Measurements from ENCODE around the gene IGFBP6.
A peak's percentile ranks its signal among the peaks of the same experiment; 100 is the strongest.

Gene IGFBP6

GRCh38 chr12:53061404-53062010 lies 36.0 kb upstream of the IGFBP6 start:
- intact Hi-C loops (cut with DNase I; ENCODE audit: low total_unique reads), result no loop called here
- H3K27ac ChIP-seq, result peak overlapping the region; percentile 93 to 99
- H3K27me3 ChIP-seq, result no peaks in the 10 kb centered on the region
- H3K4me1 ChIP-seq, result peaks cover 0 to 76% (median 73%) of the 10 kb centered on the region in 4 donors
- H3K36me3 ChIP-seq, result peaks cover 68 to 92% (median 74%) of the 10 kb centered on the region in 3 donors
- DNase-seq, result peak; percentile 30 to 72
- TF ChIP-seq CTCF (IDR thresholded peaks at IDR 0.05), result no peak
- H3K9me3 ChIP-seq, result no peaks in the 10 kb centered on the region
- H3K4me3 ChIP-seq, result no peak overlapping the region

GRCh38 chr12:53062011-53062961 lies 35.2 kb upstream of the IGFBP6 start:
- DNase-seq, result peak; percentile 25 to 72
- no peak for TF ChIP-seq CTCF (IDR thresholded peaks at IDR 0.05)
- Histone ChIP-seq H3K36me3 (peaks cover 61 to 91% (median 67%) of the 10 kb centered on the region in 3 donors), H3K4me1 (peaks cover 0 to 81% (median 74%) of the 10 kb centered on the region in 4 donors), H3K4me3 (no peak overlapping the region), H3K27me3 (no peaks in the 10 kb centered on the region), H3K9me3 (no peaks in the 10 kb centered on the region), H3K27ac (peak overlapping the region; percentile 93 to 99)
- intact Hi-C loops (cut with DNase I; ENCODE audit: low total_unique reads), result no loop called here

- no peak for TF ChIP-seq CTCF (IDR thresholded peaks at IDR 0.05)
- DNase-seq, result peak in 1 of 2 donors; percentile 72
- H3K27ac ChIP-seq, result peak overlapping the region; percentile 93 to 99
- no peak overlapping the region for H3K4me3 ChIP-seq
- H3K27me3 ChIP-seq, result no peaks in the 10 kb centered on the region
- no peaks in the 10 kb centered on the region for H3K9me3 ChIP-seq
- peaks cover 0 to 86% (median 73%) of the 10 kb centered on the region in 4 donors for H3K4me1 ChIP-seq
- H3K36me3 ChIP-seq, result peaks cover 52 to 91% (median 66%) of the 10 kb centered on the region in 3 donors
- intact Hi-C loops (cut with DNase I; ENCODE audit: low total_unique reads), result no loop called here
These were observed 34.3 kb upstream of the IGFBP6 start for GRCh38 chr12:53062977-53063707.

GRCh38 chr12:53063708-53064612 lies 33.5 kb upstream of the IGFBP6 start:
- peaks cover 44 to 91% (median 58%) of the 10 kb centered on the region in 3 donors for H3K36me3 ChIP-seq
- no peak overlapping the region for H3K4me3 ChIP-seq
- peak; percentile 89 to 95 for DNase-seq
- H3K4me1 ChIP-seq, result peaks cover 0 to 94% (median 81%) of the 10 kb centered on the region in 4 donors
- H3K27me3 ChIP-seq, result no peaks in the 10 kb centered on the region
- peak; percentile 11 to 36 for TF ChIP-seq CTCF (IDR thresholded peaks at IDR 0.05)
- H3K27ac ChIP-seq, result peak overlapping the region; percentile 93 to 99
- intact Hi-C loops (cut with DNase I; ENCODE audit: low total_unique reads), result no loop called here
- H3K9me3 ChIP-seq, result no peaks in the 10 kb centered on the region
